GM18502 (cell line): ENCODE results near the gene LCP1.
"Not testable (repeated sequence)": the region's sequence is repeated elsewhere in the genome, so short reads cannot be mapped to it uniquely, and the experiment has no call there.

Experiments
- ATAC-seq: cut with Tn5 transposase; IDR thresholded peaks from one replicate; pipeline ENCODE4 v1.9.1; 2021; ENCODE audit warnings: mild to moderate bottlenecking; ENCODE audit not compliant: unreplicated experiment, poor library complexity

LCP1 gene

DNA sequence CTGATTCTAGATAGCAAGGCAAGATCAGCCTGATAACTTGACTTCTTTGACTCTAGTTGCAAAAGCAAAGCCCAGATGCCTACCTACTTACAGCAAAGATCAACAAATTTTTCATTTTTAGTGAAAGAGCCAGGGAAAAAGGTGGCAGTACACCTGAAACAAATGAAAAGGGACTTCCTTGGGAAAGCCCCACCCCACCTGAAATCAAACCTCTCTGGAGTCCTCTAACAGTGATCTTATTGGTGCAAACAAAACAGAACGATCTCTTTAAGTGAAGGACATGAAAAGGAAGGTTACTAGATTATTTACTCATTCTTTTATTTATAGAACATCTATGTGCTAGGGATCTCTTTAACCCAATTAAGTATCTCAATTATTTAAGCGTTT lies 507 bp upstream of the LCP1 start:
- ATAC-seq: peak; percentile 15

DNA sequence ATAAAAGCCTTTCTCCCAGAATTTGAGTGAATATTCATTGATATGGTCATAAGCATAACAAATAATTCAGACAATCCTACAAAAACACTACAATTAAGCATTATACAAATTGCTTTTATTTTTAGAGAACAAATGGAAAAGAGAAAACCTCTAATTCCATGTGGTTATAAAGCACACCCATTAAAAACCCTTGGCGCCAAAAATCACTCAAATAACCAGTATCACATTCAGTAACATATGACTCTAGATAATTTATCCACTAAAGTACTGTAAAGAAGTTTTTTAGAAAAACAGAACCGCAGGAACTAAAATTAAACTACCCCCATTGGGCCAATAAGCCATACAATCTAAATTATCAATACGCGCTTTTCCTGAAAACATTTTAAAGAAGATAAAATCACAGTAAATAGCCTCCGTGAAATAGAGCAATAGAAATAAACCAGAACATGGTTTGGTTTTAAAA lies 569 bp downstream of the LCP1 start:
- ATAC-seq: no peak

DNA sequence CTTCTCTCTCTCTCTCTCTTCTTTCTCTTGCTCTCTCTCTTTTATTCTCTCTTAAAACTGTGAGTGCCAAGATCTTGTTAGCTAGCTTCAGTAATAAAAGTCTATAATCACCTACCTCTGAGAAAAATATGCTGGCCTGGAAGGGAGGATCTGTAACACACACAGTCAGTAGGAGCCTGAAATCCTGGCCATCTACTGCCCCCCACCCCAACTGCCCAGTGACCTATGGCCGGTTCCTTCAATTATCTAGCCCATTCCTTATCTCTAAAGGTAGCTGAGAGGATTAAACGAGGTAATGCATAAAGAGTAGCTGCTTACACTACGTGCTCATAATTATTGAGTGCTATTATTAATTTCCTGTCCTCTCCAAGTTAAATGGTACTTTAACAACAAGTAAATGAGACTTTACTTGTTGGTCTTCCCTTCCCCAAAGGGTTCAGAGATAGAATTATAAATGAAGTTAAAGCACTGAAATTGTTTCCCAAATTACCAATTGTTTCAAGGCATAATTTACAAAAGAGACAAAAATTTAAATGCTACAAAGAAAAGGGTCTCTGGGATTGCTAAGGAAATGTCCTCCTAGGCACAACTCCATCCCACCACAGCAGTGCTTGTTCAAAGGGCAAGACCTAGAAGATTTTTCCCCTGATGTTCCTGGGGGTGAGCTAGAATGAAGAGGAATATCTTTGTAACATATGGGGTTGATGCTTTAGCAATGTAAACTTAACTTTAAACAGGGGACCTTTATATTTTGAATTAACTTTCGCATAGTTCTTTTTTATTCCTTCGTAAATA lies 1.8 kb downstream of the LCP1 start:
- ATAC-seq: no peak

DNA sequence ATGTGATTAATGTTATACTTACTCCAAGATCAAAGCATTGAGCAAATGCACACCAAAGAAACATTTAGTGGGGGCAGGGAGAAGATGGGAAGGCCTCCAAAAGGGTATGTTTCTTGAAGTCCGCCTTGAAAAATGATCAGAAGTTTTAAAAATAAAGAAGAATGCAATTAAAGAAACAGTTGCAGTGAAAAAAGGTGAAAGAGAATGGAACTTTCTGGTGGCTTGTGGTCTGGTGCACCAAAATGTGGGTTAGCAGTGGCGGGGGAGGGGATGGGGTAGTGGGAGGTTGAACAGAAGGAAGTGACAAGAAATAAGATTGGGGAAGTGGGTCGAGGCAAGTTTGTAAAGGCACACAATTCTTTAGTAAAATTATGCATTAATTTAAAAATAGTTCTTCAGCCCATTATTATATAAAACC lies 2.5 kb downstream of the LCP1 start:
- no peak for ATAC-seq

DNA sequence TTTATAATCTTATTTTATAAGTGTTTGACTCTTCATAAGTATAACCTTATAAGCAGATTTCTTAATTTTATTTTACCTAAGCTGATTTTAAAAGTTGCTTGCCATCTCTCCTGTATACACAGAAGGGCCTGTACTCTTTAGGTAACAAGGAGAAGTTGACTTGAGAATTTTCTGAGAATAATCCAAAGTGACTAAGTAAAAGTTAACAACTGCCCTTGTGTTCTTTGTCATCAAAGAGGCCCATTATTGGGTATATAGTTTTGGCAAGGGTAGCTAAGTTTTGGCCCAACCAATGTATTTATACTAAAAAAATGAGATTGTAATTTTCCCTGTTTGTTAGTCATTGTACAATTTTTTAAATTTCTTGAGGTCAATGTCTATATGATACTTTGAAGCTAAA lies 3.2 kb downstream of the LCP1 start:
- no peak for ATAC-seq

DNA sequence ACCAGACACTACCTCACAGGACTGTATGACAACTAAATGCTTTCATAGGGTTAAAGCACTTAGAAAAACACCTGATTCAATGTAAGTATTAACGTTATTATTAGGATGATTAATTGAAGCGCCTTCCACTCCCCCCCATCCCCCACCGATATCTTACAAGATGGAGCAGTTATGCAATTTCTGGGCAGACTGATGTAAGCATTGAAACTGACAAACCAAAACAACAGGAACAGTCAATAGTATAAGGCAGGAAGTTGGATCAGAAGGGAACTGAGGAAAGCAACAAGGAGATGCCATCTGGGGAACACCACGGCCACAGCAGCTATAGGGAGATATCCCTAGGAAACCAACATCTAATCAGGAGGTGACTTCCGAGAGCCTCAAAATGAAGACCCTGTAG lies 3.8 kb downstream of the LCP1 start:
- no peak for ATAC-seq

DNA sequence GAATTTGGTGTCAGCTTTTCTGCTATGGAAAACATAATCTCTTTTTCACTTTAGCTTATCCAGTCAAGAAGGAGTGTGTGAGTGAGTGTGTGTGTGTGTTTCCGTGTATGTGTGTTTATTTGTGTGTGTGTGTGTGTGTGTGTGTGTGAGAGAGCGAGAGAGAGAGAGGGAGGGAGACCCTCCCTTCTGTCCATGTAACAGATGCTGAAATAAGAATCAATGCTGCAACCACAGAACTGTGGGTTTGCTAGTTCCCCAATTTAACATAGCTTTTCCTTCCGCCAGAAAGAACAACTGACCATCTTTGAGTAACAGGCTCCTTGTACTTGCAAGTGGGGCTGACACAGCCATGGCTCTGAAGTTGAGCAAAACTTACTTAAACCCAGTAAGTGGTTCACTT lies 5.2 kb downstream of the LCP1 start:
- peak; percentile 42 for ATAC-seq

DNA sequence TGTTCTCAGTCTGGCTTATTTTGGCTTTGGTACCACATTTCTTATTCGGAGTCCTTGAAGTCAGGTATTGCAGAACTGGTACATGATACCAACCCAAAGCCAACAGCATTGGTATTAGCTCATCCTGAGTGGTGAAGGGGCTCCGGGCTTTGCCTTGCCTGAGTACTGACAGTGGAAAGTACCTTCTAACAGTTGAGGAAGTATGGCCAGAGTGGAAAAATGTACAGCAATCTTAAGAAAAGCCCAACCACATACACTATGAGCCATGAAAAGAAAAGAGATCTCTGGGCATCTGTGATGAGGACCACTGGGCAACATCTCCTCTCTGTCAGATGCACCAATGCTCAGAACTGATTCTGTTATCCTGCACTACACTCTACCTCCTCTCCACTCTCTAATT lies 8.3 kb downstream of the LCP1 start:
- peak; percentile 45 for ATAC-seq

DNA sequence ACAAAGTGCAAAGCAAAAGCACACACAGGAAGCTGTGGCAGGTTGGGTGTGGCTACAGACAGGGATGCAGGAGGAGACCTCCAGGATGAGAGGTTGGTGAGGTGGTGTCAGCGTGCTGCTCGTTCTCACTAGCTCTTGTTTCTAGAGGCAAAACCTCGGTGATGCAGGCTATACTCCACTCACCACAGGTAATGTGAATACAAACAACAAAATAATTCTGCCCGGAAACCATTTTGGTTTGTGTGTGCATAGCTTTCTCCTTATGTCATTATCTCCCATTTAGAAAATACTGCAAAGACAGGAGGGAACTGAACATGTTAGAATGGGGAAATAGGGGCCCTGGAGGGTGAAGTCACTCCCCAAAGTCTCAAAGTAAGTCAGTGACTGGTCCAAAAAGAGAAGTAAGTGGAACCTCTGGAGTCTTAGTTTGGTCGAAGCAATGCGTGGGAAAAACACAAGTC lies 9.4 kb downstream of the LCP1 start:
- ATAC-seq: no peak

DNA sequence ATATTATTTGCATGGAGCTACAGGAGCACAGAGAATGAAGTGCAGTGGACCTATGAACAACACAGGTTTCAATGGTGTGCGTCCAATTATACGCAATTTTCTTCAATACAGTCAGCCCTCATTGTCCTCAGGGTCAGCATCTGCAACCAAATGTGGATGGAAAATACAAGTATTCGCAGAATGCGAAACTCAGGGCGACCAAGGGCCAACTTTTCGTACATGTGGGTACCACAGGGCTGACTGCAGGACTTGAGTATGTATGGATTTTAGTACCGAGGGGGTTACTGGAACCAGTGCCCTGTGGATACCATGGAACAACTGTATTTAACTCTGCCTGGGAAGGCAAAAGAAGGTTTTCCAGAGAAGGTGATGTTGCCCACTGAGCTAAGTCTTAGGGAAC lies 10.2 kb downstream of the LCP1 start:
- no peak for ATAC-seq

DNA sequence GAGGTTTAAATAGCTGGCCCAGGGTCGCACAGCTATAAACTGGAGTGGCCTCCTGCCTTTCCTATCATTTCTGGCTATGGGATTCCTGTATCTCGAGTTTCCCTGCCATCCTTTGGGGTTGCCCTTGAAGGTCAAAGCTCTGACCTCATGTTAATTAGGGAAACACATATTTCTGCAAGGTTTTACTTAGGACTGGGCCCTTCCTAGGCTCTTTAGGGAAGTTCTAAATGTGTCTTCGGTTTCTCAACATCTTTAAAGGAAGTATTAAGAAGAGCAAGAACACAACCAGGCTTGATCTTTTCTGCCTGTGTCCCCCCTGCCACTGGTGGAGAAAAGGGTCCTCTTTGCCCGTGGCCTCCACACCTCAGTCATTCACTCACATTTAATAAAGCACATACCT lies 10.8 kb downstream of the LCP1 start:
- no peak for ATAC-seq

DNA sequence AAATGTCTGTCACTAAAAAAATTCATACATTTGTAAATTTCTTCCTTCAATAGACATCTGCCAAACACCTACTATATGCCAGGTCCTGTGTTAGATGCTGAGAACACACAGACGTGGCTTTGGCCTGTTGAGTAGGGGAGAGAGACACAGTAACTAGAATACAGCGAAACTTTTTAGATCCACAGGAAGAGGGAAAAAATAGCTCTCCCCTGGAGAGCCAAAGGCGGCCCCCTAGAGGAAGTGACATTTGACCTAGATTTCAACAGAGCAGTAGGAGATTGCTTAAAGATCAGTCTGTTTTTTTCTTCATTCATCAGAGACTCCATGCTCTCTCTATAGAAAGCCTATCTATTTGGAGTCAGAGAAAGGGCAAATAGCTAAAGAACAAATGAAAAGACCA lies 11.3 kb downstream of the LCP1 start:
- ATAC-seq: no peak

DNA sequence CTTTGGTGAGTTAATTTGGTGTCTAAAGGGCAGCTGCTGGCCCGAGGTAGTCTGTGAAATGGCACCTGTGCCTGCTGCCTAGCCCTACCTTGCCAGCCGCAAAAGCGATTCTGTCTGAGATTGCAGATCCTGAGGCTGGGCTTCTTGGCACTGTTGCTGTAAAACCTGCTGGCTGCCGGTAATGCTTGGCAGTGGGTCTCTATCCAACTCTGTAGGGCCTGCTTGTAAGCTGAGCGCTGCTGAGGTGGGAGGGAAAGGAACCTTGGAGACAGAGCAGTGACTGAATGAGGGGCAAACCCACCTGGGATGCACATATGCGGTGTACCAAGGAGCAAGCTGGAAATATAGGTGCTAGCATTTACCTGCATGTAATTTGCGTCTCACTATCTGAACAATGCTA lies 11.7 kb downstream of the LCP1 start:
- ATAC-seq: no peak

DNA sequence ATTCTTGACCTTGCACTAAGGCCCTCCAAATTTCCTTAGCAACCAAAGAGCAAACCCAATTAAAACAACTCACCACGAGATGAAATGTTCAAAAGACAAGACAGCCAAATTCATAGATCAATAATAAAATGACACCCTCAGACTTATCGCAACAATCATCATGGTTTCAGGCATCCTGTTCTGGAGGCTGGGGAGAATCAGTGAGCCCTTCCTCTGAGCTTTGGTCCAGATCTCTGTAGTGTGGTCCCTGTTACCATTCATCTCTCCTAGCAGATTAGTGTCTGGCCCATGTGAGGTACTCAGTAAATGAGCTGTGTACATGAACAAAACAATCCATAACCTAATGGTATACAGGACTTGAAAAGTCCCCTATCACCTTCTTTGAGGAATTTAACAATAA lies 12.2 kb downstream of the LCP1 start:
- ATAC-seq: no peak

DNA sequence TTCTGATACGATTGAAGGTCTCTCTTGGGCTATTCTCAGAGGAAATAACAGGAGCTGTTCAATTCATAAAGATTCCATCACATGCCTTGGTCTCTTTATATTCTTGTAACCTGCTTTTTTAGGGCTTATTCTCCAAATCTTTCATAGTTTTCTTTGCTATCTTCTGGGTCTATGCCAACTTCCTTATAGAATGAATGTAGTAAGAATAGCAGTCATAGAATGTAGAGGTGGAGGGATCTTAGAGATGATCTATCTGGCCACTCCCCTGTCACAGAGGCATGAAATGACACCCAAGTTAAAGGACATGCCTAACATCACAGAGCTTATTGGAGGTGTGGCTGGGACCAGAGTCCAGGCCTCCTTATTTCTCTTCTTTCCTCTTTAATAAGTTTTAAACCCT lies 13.2 kb downstream of the LCP1 start:
- no peak for ATAC-seq

DNA sequence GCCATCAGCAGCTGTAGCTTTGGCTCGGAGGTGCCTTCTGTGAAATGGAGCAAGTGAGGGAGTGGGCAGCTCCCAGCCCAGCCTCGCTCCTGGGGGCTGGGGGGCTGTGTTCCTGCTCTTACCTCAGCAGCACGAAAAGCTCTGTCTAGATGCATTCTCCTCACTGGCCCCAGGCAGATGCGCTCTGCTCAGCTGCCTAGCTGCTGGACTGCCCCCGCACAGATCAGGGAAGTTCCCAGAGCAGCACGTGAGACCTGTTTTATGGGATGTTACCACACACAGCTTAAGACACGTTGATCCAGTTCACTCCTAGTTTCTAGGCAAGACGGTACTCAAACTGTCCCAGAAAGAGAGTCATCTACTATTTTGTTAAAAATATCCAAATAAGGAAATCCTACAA lies 13.6 kb downstream of the LCP1 start:
- peak; percentile 38 for ATAC-seq

DNA sequence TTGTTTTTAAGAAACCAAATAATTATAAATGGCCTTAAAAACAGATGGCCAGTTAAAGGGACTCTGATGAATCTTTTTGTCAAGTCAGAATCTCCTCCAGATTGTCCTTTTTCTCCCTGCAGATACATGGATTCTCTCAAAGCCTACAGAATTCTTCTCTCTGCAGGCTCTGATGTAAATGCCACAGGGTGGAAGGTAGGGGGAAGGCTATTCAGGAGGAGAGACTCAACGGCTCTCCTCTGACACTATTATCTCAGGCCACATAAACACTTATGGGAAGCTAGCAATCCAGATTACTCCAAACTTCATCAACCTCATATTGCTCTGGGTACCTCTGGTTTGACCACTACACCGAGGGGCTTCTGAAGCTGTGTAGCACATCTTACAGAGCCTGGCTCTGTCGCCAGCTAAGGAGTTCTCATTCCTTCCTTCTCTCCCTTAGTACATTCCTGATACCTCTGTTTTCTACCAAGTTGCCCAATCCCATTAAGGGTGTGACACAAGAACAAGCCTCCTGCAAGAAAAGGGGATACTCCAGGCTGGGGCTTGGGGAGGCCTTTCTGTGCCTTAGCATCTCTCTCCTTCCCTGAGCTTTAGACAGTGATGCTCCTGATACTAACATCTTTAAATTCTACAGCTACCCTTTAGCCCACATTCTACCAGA lies 14.9 kb downstream of the LCP1 start:
- ATAC-seq: no peak

DNA sequence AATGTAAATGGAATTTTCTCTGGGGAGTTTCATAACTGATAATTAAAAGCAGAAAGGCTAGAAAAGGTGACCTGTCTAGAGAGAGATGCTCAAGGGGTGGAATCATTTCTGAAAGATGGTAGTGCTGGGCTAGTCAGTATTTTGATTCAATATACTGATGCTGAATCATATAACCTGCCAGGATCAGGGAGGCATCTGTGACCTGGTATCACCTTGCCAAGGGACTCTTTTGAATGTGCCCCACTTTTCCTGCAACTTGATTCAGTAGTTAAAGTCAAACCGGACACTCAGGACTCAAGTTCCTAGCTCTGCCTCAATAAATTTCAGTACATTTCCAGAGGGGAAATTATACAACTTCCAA lies 15.8 kb downstream of the LCP1 start:
- ATAC-seq: no peak

DNA sequence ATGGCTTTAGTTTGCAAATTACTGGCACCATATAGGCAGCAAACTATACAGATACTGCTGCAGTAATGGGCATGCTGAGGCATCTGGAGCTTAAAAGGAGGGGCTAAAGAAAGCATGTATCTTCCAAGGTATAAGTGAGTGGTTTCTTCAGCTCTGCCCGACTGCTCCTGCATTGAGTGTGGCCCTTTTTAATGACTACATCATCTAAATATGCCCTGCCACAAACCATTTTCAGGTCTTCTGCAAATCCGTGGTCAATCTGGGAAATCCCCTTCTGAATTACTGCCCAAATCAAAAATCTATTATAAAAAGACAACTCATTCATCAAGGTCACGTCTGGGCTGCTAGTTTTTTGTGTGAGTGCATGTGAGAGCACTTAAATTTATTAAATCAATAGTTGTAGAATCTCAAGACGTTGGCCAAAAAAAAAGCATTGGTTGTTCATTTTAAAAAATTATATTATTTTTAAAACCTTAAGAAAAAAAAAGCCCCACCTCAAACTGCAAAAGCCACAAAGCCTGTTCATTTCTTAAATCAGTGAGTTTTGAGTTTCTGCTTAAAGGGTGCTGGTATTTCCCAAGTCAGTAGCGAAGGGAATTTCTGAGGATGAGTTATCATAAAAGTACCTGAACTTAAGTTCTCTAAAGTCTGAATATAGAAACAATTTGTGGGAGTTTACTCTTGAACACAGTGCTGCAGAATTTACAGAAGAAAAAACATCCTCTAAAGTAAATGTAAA lies 16.3 kb downstream of the LCP1 start:
- peak; percentile 63 for ATAC-seq

DNA sequence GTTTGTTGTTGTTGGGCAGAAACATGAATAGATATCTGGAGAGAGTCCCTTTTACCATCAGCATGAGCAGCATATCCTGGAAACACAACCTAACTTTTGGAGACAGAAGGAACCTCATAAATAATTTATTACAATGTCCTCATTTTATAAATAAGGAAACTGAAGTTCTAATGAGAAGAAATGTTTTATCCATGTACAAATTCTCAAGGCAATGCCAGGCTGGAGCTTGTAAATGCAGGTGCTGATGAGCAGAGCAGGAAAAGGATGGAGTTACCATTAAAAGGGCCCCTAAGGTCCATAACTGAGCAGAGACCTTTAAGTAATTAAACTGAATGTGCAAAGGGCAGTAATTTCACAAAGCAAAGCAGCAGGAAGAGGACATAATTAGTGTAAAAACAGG lies 17.3 kb downstream of the LCP1 start:
- ATAC-seq: no peak

DNA sequence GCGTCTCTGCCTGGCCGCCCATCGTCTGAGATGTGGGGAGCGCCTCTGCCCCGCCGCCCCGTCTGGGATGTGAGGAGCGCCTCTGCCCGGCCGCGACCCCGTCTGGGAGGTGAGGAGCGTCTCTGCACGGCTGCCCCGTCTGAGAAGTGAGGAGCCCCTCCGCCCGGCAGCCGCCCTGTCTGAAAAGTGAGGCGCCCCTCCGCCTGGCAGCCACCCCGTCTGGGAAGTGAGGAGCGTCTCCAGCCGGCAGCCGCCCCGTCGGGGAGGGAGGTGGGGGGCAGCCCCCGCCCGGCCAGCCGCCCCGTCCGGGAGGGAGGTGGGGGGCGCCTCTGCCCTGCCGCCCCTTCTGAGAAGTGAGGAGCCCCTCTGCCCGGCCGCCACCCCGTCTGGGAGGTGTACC lies 19.2 kb downstream of the LCP1 start:
- not testable (repeated sequence) for ATAC-seq
